ENCODE measurements around the gene ULK1.
A peak's percentile ranks its signal among the peaks of the same experiment; 100 is the strongest.

Gene ULK1

GRCh38 chr12:131939007-131939406 lies 44.6 kb downstream of the ULK1 start:
- no peaks in the 10 kb centered on the region for H3K4me1 ChIP-seq
- H3K27ac ChIP-seq, result no peak overlapping the region
- H3K27me3 ChIP-seq, result no peaks in the 10 kb centered on the region
- no peaks in the 10 kb centered on the region for H3K9me3 ChIP-seq
- intact Hi-C loops (cut with DNase I; ENCODE audit: low total_unique reads), result no loop called here
- no peak overlapping the region for H3K4me3 ChIP-seq
- DNase-seq, result no peak
- TF ChIP-seq CTCF (IDR thresholded peaks at IDR 0.05), result no peak
- H3K36me3 ChIP-seq, result peaks cover 21 to 85% (median 37%) of the 10 kb centered on the region in 3 donors

DNA sequence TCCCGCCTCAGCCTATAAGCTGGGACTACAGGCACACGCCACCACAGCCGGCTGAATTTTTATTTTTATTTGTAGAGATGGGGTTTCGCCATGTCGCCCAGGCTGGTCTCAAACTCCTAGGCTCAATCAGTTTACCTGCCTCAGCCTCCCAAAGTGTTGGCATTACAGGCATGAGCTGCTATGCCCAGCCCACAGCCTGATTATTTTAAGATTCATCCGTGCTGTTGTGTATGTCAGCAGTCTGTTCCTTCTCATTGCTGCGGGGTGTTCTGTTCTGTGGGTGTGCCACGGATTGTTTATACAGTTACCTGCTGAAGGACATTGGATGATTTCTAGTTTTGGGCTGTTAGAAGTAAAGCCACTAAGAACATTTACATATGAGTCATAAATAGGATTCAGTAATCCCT lies 45.7 kb downstream of the ULK1 start:
- no peak for TF ChIP-seq CTCF (IDR thresholded peaks at IDR 0.05)
- H3K27ac ChIP-seq, result no peak overlapping the region
- intact Hi-C loops (cut with DNase I; ENCODE audit: low total_unique reads), result no loop called here
- H3K4me1 ChIP-seq, result no peaks in the 10 kb centered on the region
- H3K9me3 ChIP-seq, result no peaks in the 10 kb centered on the region
- H3K4me3 ChIP-seq, result no peak overlapping the region
- no peaks in the 10 kb centered on the region for H3K27me3 ChIP-seq
- H3K36me3 ChIP-seq, result peaks cover 19 to 85% (median 41%) of the 10 kb centered on the region in 3 donors
- no peak for DNase-seq

GRCh38 chr12:131941116-131941986 lies 46.9 kb downstream of the ULK1 start:
- DNase-seq, result peak in 1 of 2 donors; percentile 59
- no peak overlapping the region for H3K4me3 ChIP-seq
- peaks cover 19 to 74% (median 41%) of the 10 kb centered on the region in 3 donors for H3K36me3 ChIP-seq
- no peaks in the 10 kb centered on the region for H3K9me3 ChIP-seq
- intact Hi-C loops (cut with DNase I; ENCODE audit: low total_unique reads), result no loop called here
- H3K27ac ChIP-seq, result no peak overlapping the region
- H3K4me1 ChIP-seq, result no peaks in the 10 kb centered on the region
- H3K27me3 ChIP-seq, result no peaks in the 10 kb centered on the region
- no peak for TF ChIP-seq CTCF (IDR thresholded peaks at IDR 0.05)

DNA sequence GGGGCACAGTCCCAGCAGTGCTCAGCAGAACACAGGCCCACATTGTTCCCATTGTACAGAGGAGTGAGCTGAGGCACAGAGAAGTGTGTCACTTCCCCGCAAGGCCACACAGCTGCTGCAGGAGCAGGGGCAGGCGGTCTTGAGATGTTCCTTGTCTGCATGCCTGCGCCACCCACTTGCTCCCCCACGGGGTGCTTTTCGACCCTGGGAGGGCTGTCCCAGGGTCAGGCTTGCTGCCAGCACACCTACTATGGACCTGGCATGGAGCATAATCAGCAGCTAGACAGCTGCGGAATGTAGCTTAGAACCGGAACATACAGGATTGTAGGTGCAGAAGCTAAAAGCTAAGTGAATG lies 47.5 kb downstream of the ULK1 start:
- DNase-seq, result peak in 1 of 2 donors; percentile 54
- Histone ChIP-seq H3K9me3 (no peaks in the 10 kb centered on the region), H3K4me1 (no peaks in the 10 kb centered on the region), H3K27ac (no peak overlapping the region), H3K4me3 (no peak overlapping the region), H3K36me3 (peaks cover 19 to 69% (median 41%) of the 10 kb centered on the region in 3 donors), H3K27me3 (no peaks in the 10 kb centered on the region)
- no peak for TF ChIP-seq CTCF (IDR thresholded peaks at IDR 0.05)
- intact Hi-C loops (cut with DNase I; ENCODE audit: low total_unique reads), result no loop called here

GRCh38 chr12:131942671-131943070 lies 48.2 kb downstream of the ULK1 start:
- no peaks in the 10 kb centered on the region for H3K27me3 ChIP-seq
- H3K27ac ChIP-seq, result no peak overlapping the region
- H3K36me3 ChIP-seq, result peaks cover 19 to 67% (median 41%) of the 10 kb centered on the region in 3 donors
- TF ChIP-seq CTCF (IDR thresholded peaks at IDR 0.05), result no peak
- DNase-seq, result peak in 1 of 2 donors; percentile 45
- peaks cover 0 to 3% (median 0%) of the 10 kb centered on the region in 4 donors for H3K4me1 ChIP-seq
- intact Hi-C loops (cut with DNase I; ENCODE audit: low total_unique reads), result no loop called here
- H3K9me3 ChIP-seq, result no peaks in the 10 kb centered on the region
- H3K4me3 ChIP-seq, result no peak overlapping the region

Measured in tibial artery (tissue), 4 donors.